Uterus (tissue), 2 donors: ENCODE measurements around the gene CD300A.

Experiments used
- CTCF ChIP-seq, 4 experiments: fragments of 200-600 bp in 2 of 4; fragments of 450-650 bp in 2 of 4; sonication (generic) in 2 of 4; IDR thresholded peaks; one replicate each; pipeline ENCODE4 v1.5.1; 2016 to 2019; ENCODE audit warnings: antibody characterized with exemption in 4 of 4, mild to moderate bottlenecking in 2 of 4, moderate library complexity in 1 of 4
- POLR2A ChIP-seq, 2 donors: fragments of 450-650 bp; IDR thresholded peaks; one replicate each; pipeline ENCODE4 v1.6.1; 2016; ENCODE audit warnings: antibody characterized with exemption in 2 of 2, mild to moderate bottlenecking in 1 of 2, moderate library complexity in 1 of 2

DNA sequence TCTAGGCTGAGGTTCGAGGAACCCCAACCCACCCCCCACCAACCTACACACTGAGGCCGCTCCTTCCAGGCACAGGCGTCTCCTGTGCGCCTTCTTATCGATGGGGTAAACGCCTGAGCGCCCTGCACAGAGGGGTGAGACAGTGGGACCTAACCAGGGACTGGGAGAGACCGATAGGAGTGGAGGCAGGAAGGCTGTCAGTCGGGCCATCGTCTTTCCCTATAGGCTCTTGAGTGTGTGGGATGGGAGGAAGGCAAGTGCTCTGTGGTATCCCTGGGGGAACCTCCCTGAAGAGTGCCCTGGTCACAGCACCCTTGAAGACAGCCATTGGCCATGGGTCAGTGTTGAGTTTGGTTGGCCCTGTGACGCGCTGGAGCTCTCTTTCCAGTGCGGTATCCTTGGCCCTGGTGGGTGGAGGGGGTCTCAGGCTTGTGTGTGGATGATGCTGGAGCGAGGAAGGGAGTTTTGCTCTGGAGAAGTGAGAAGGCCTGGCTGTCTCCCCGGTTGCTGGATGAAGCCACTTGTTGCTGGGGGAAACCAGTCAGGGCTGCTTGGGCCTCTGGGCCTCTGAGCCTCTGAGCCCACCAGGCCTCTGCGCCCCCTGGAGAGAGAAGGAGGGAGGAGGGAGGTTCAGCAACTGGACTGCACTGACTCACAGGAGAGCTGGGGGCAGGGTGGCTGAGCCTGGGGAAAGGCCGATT lies 32.9 kb upstream of the CD300A start:
- TF ChIP-seq CTCF (IDR thresholded peaks at IDR 0.05) (no peak), POLR2A (IDR thresholded peaks at IDR 0.05) (no peak)
